GM18526 (cell line): ENCODE measurements around the gene CDK5.

Experiments
- POLR2A ChIP-seq: IDR thresholded peaks from 3 replicates; pipeline ENCODE4 v1.6.1; 2011; ENCODE audit not compliant: insufficient read length; ENCODE audit errors: extremely low read depth

Gene CDK5

DNA sequence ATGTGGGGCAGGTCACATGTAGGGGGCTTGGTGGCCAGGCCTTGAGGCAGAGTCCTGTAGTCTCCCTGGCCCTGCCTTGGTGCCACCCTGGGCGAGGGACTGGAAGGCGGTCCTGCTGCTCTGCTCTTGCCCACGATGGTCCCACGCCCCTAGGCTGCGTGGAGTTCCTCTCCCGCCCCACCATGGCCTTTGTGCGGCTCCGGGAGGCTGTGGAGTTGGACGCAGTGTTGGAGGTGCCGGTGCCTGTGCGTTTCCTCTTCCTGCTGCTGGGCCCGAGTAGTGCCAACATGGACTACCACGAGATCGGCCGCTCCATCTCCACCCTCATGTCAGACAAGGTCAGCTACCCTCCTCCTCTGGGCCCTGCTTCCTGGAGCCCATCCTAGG, 12.9 kb upstream of the CDK5 start:
- no peak for TF ChIP-seq POLR2A

- no peak for TF ChIP-seq POLR2A
Observed at GRCh38 chr7:151069841-151070573, 12.3 kb upstream of the CDK5 start.

GRCh38 chr7:151068069-151068773, 10.5 kb upstream of the CDK5 start:
- TF ChIP-seq POLR2A: no peak

DNA sequence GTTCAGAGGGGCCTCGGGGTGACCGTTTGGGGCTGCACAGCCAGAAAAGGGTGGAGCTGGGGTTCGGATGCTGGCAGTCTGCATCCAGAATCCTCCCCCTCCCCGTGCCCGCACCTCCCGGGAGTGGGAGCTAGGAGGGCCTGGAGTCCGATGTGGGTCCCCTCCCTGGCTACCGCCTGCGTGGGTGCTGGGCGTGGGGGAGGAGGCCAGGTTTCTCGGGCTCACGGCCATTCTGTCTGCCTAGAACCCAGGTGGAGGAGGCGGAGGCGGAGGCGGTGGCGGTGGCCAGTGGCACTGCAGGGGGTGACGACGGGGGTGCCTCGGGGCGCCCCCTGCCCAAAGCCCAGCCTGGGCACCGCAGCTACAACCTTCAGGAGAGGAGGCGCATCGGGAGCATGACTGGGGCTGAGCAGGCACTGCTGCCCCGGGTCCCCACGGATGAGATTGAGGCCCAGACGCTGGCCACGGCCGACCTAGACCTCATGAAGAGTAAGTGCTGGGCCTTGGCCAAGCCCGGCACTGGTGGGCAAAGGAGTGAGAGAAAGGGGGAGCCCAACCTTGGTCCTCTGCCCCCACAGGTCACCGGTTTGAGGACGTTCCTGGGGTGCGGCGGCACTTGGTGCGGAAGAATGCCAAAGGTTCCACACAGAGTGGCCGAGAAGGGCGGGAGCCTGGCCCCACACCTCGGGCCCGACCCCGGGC, 8.7 kb upstream of the CDK5 start:
- no peak for TF ChIP-seq POLR2A

DNA sequence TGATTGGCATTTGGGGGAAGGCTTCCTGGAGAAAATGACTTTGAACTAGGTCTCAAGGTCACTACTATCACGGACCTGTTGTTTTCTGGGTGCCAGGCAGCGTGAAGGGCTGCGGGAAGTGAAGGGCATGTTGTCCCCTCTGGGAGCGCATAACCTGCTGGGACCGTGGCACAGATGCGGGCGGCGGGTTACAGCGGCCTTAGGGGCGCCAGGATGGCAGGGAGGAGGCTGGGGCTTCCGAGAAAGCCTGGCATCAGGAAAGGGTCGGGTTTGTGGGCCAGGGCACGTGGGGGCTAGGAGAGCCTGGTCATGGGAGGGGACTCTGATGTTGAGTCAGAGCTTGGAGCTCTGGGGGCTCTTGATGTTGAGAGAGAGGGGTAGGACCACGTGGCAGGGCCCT, 7.8 kb upstream of the CDK5 start:
- TF ChIP-seq POLR2A: no peak

DNA sequence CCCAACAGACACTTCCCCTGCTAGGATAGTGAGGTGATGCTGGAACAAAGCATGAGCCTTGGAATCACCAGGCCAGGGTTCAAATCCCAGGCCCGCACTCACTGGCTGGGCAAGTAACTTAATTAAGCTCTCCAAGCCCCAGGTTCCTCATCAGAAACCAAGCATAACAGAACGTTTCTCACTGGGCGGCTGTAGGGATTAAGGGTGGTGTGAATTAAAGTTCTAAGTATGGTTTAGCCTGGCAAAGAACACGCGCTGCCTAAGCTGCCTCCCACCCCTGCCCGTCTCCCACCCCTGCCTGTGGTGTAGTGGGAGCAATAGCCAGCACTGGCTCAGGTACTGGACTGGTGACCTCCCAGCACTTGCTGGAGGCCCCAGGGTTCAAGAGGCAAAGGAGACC, 7.3 kb upstream of the CDK5 start:
- TF ChIP-seq POLR2A: no peak

- no peak for TF ChIP-seq POLR2A
Observed at GRCh38 chr7:151064454-151064853, 6.8 kb upstream of the CDK5 start.

DNA sequence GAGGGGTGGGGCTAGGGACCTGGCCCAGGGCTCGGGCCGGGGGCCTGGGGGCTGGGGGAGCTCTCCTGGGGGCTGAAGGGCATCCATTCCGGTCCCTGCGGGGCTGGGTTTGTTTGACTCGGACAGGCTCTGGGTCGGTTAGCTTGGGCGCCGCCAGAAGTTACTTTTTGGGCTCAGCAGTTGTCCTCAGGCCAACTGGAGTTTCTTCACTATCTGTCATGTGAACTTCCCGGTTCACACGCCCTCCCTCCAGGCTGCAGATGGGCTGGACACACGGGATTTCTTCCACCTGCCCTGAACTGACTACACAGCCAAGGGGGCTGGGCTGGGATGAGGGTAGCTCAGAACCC, 5.5 kb upstream of the CDK5 start:
- TF ChIP-seq POLR2A: no peak

DNA sequence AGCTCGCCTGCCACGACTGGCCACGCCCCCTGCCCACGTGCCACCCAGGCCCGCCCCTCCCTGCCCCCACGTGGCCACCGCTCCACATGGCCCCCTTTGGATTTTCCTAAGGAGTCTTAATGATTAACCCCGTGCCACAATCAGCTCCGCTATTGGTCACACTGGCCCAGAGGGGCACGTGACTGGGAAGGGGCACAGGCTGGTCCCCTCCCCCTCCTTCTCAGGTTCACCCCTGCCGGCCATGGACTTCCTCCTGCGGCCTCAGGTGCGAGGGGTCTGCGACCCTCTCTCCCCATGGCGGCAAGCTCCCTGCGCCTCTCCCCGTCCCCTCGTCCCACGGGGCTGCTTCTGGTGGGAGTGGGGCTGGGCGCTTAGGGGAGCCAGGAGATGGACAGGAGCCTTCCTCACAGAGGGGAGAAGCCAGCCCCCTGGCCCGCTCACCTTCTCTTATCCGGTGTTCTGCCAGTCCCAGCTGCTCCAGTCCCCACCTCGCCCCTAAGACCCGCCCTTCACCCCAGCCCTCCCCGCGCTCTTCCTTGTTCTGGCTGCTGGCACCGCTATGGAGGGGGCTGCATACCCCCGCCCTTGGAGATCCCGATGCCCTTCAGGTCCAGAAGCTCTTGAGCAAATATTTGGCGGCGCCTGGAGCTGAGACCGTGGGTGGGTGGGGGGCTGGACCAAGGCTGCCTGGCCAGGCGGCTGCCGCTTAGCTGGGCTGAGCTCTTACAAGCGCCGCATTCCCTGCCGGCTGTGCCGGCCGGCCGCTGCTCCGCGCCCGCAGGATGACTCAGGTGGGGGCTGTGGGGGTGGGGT, 4.9 kb upstream of the CDK5 start:
- TF ChIP-seq POLR2A: no peak

GRCh38 chr7:151062111-151062398, 4.4 kb upstream of the CDK5 start:
- no peak for TF ChIP-seq POLR2A

- TF ChIP-seq POLR2A: no peak
Observed at GRCh38 chr7:151061213-151062110, 3.8 kb upstream of the CDK5 start.

DNA sequence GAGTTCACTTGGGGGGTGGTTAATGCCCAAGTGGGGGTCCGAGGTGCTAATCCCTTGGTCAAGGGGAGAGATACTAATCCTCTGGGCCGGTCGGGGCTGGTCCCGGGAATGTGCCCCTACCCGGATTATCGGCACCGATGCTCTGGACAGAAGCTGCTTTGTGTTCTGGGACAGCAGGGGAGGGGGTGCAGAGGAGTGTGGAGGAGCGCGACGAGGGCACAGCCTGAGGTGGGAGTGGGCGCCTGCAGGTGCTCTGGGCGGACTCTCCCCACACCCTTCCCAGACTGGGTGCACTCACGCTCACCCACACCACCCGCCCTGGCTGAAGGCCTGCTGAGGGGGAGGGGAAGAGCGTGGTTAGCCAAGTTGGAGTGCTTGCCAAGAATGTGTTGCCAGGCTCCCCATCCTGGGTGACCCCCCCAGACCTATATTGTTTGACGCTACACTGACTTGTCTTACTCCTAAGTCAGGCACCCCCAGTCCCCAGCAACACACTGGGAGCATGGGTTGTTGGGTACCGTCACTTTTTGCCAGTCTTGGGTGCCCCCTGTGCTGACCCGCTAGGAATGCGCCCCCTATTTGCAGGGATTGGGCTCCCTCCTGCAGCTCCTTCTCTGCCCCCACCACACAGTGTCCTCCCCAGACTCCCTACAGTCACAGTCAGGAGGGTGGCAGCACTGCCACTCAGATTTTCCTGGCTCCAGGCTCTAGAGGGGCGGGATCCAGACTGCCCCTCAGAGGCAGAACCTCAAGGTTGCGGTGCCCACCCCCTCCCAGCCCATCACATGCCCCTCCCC, 2.9 kb upstream of the CDK5 start:
- TF ChIP-seq POLR2A: no peak

GRCh38 chr7:151060113-151060415, 2.4 kb upstream of the CDK5 start:
- no peak for TF ChIP-seq POLR2A
